Mesenchymal stem cell (in vitro differentiated cells and primary cell): ENCODE measurements around the gene ZFX.

Source experiments
- DNase-seq: peaks from one replicate; pipeline ENCODE4 v3.0.0-alpha.2; 2013
- H2AFZ ChIP-seq: one replicate; pipeline ENCODE4 v1.6.1; 2013; ENCODE audit warnings: low read depth, mild to moderate bottlenecking, control low read depth, inconsistent platforms, low read length, moderate library complexity
- H2AK5ac ChIP-seq: 2 replicates; pipeline ENCODE4 v1.6.1; 2013; ENCODE audit warnings: low read length, moderate library complexity, mild to moderate bottlenecking, inconsistent platforms; ENCODE audit not compliant: severe bottlenecking
- H2BK120ac ChIP-seq: one replicate; pipeline ENCODE4 v1.6.1; 2013; ENCODE audit warnings: low read depth, mild to moderate bottlenecking, inconsistent platforms, low read length, moderate library complexity
- H2BK12ac ChIP-seq, 2 experiments: one replicate each; pipeline ENCODE4 v1.6.1; 2013; ENCODE audit warnings: inconsistent platforms in 2 of 2, low read length in 2 of 2, mild to moderate bottlenecking in 2 of 2, moderate library complexity in 2 of 2, control low read depth in 1 of 2
- H2BK15ac ChIP-seq: one replicate; pipeline ENCODE4 v1.6.1; 2013; ENCODE audit warnings: mild to moderate bottlenecking, low read depth, inconsistent platforms; ENCODE audit not compliant: poor library complexity, severe bottlenecking
- H2BK5ac ChIP-seq: 2 replicates; pipeline ENCODE4 v1.6.1; 2013; ENCODE audit warnings: low read depth, mild to moderate bottlenecking, low read length, control low read depth, inconsistent platforms; ENCODE audit not compliant: poor library complexity, severe bottlenecking
- H3K14ac ChIP-seq, 2 experiments: one replicate each; pipeline ENCODE4 v1.6.1; 2013; ENCODE audit warnings: inconsistent platforms in 2 of 2, low read length in 2 of 2, control low read depth in 1 of 2, mild to moderate bottlenecking in 1 of 2, moderate library complexity in 1 of 2
- H3K18ac ChIP-seq, 2 experiments: one replicate each; pipeline ENCODE4 v1.6.1; 2013; ENCODE audit warnings: inconsistent platforms in 2 of 2, low read length in 2 of 2, control low read depth in 1 of 2, low read depth in 1 of 2, mild to moderate bottlenecking in 1 of 2
- H3K23ac ChIP-seq, 2 experiments: one replicate each; pipeline ENCODE4 v1.6.1; 2013; ENCODE audit warnings: inconsistent platforms in 2 of 2, low read length in 2 of 2, mild to moderate bottlenecking in 2 of 2, moderate library complexity in 2 of 2, control low read depth in 1 of 2
- H3K27ac ChIP-seq: 2 replicates; pipeline ENCODE4 v1.5.1; 2013; ENCODE audit warnings: mild to moderate bottlenecking, moderate library complexity, low read length, control low read depth, inconsistent platforms; ENCODE audit not compliant: poor library complexity, severe bottlenecking
- H3K27me3 ChIP-seq, 2 experiments: 2 replicates each; pipeline versions ENCODE4 v1.6.1 to v1.7.0; 2013; ENCODE audit warnings: low read length in 2 of 2, mild to moderate bottlenecking in 2 of 2, moderate library complexity in 2 of 2, control low read depth in 1 of 2, inconsistent platforms in 1 of 2; ENCODE audit not compliant: control insufficient read depth in 1 of 2, insufficient read depth in 1 of 2
- H3K36me3 ChIP-seq, 2 experiments: 2 replicates each; pipeline versions ENCODE4 v1.6.1 to v1.7.0; 2013; ENCODE audit warnings: low read length in 2 of 2, control low read depth in 1 of 2, inconsistent platforms in 1 of 2, low read depth in 1 of 2, mild to moderate bottlenecking in 1 of 2; ENCODE audit not compliant: insufficient read depth in 2 of 2, control insufficient read depth in 1 of 2
- H3K4ac ChIP-seq, 2 experiments: one replicate each; pipeline ENCODE4 v1.6.1; 2013; ENCODE audit warnings: inconsistent platforms in 2 of 2, low read length in 2 of 2, mild to moderate bottlenecking in 2 of 2, moderate library complexity in 2 of 2, control low read depth in 1 of 2, low read depth in 1 of 2
- H3K4me1 ChIP-seq: 2 replicates; pipeline ENCODE4 v1.6.1; 2013; ENCODE audit warnings: low read depth, low read length, control low read depth; ENCODE audit not compliant: control insufficient read depth, insufficient read depth
- H3K4me2 ChIP-seq: 2 replicates; pipeline ENCODE4 v1.6.1; 2013; ENCODE audit warnings: low read length, mild to moderate bottlenecking, inconsistent platforms; ENCODE audit not compliant: poor library complexity, severe bottlenecking
- H3K4me3 ChIP-seq, 2 experiments: 2 replicates each; pipeline versions ENCODE4 v1.5.1 to v1.7.0; 2013; ENCODE audit warnings: low read length in 2 of 2, mild to moderate bottlenecking in 2 of 2, control low read depth in 1 of 2, low read depth in 1 of 2; ENCODE audit not compliant: insufficient read depth in 1 of 2
- H3K79me1 ChIP-seq: replicated peaks from 2 replicates; pipeline ENCODE4 v1.6.1; 2013; ENCODE audit warnings: mild to moderate bottlenecking, control low read depth, low read length, inconsistent platforms; ENCODE audit not compliant: poor library complexity, severe bottlenecking
- H3K9ac ChIP-seq: 2 replicates; pipeline ENCODE4 v1.7.0; 2013; ENCODE audit warnings: mild to moderate bottlenecking, low read length, moderate library complexity
- H3K9me3 ChIP-seq: 2 replicates; pipeline ENCODE4 v1.7.0; 2013; ENCODE audit warnings: mild to moderate bottlenecking, low read length; ENCODE audit not compliant: control insufficient read depth
- H4K8ac ChIP-seq: one replicate; pipeline ENCODE4 v1.6.1; 2013; ENCODE audit warnings: inconsistent platforms, mild to moderate bottlenecking, low read length, moderate library complexity
- H4K91ac ChIP-seq: one replicate; pipeline ENCODE4 v1.6.1; 2013; ENCODE audit warnings: mild to moderate bottlenecking, low read length, inconsistent platforms
- WGBS: methylation state at CpG from one replicate; pipeline ENCODE4 v1.1.7; 2013; ENCODE audit warnings: mixed read lengths; 5-methylcytosine and 5-hydroxymethylcytosine counted together

The ZFX gene

GRCh38 chrX:24216037-24216436, 66.5 kb downstream of the ZFX start:
- Histone ChIP-seq H3K27me3 (no peaks in the 10 kb centered on the region), H4K8ac (no peak overlapping the region), H3K18ac (no peak overlapping the region), H3K23ac (no peak overlapping the region), H4K91ac (no peak overlapping the region), H3K4ac (no peak overlapping the region), H3K4me3 (no peak overlapping the region), H3K9me3 (no peaks in the 10 kb centered on the region), H3K4me1 (no peaks in the 10 kb centered on the region), H3K27ac (no peak overlapping the region), H3K4me2 (no peak overlapping the region), H2AK5ac (no peak overlapping the region), H2AFZ (no peak overlapping the region), H2BK5ac (no peak overlapping the region), H3K36me3 (peaks cover 0 to 56% of the 10 kb centered on the region in 2 experiments), H3K9ac (no peak overlapping the region), H2BK12ac (no peak overlapping the region), H3K14ac (no peak overlapping the region), H3K79me1 (peaks cover 5% of the 10 kb centered on the region), H2BK120ac (no peak overlapping the region), H2BK15ac (no peak overlapping the region)
- 100% methylated on average over 3 of the region's 4 CpGs for WGBS
- DNase-seq = no peak

GRCh38 chrX:24216827-24217226, 67.3 kb downstream of the ZFX start:
- no peak overlapping the region for H2BK12ac ChIP-seq
- no peak overlapping the region for H2BK15ac ChIP-seq
- H3K27me3 ChIP-seq = no peaks in the 10 kb centered on the region
- no peaks in the 10 kb centered on the region for H3K4me1 ChIP-seq
- H3K4me2 ChIP-seq = no peak overlapping the region
- no peak overlapping the region for H2AFZ ChIP-seq
- H3K14ac ChIP-seq = no peak overlapping the region
- H3K79me1 ChIP-seq = peaks cover 4% of the 10 kb centered on the region
- no CpG with 5 or more reads among the region's 1 CpG for WGBS
- no peak for DNase-seq
- no peak overlapping the region for H3K27ac ChIP-seq
- H3K9ac ChIP-seq = no peak overlapping the region
- H3K23ac ChIP-seq = no peak overlapping the region
- H4K8ac ChIP-seq = no peak overlapping the region
- no peak overlapping the region for H3K4me3 ChIP-seq
- no peak overlapping the region for H2BK120ac ChIP-seq
- no peak overlapping the region for H3K18ac ChIP-seq
- no peak overlapping the region for H2AK5ac ChIP-seq
- peaks cover 0 to 49% of the 10 kb centered on the region in 2 experiments for H3K36me3 ChIP-seq
- H3K9me3 ChIP-seq = no peaks in the 10 kb centered on the region
- H3K4ac ChIP-seq = no peak overlapping the region
- no peak overlapping the region for H2BK5ac ChIP-seq
- no peak overlapping the region for H4K91ac ChIP-seq

- Histone ChIP-seq H2AK5ac (no peak overlapping the region), H2AFZ (no peak overlapping the region), H3K4me1 (no peaks in the 10 kb centered on the region), H3K27me3 (no peaks in the 10 kb centered on the region), H4K91ac (no peak overlapping the region), H3K27ac (no peak overlapping the region), H3K36me3 (peaks cover 0 to 29% of the 10 kb centered on the region in 2 experiments), H2BK5ac (no peak overlapping the region), H3K79me1 (peaks cover 3% of the 10 kb centered on the region), H3K14ac (no peak overlapping the region), H3K4ac (no peak overlapping the region), H3K9ac (no peak overlapping the region), H2BK12ac (no peak overlapping the region), H3K18ac (no peak overlapping the region), H3K4me2 (no peak overlapping the region), H2BK15ac (no peak overlapping the region), H3K23ac (no peak overlapping the region), H3K4me3 (no peak overlapping the region), H3K9me3 (no peaks in the 10 kb centered on the region), H2BK120ac (no peak overlapping the region), H4K8ac (no peak overlapping the region)
- DNase-seq = no peak
- WGBS = 85% methylated on average over 6 of the region's 8 CpGs
Measured at GRCh38 chrX:24219320-24219719, 69.8 kb downstream of the ZFX start.

- Histone ChIP-seq H3K4me2 (no peak overlapping the region), H3K27me3 (no peaks in the 10 kb centered on the region), H4K8ac (no peak overlapping the region), H3K4me3 (no peak overlapping the region), H3K36me3 (peaks cover 0 to 6% of the 10 kb centered on the region in 2 experiments), H2BK5ac (no peak overlapping the region), H4K91ac (no peak overlapping the region), H2BK12ac (no peak overlapping the region), H2BK120ac (no peak overlapping the region), H3K4ac (no peak overlapping the region), H3K18ac (no peak overlapping the region), H3K27ac (no peak overlapping the region), H2AFZ (no peak overlapping the region), H3K4me1 (no peaks in the 10 kb centered on the region), H3K9ac (no peak overlapping the region), H3K79me1 (no peaks in the 10 kb centered on the region), H2BK15ac (no peak overlapping the region), H2AK5ac (no peak overlapping the region), H3K9me3 (peaks cover 8% of the 10 kb centered on the region), H3K23ac (no peak overlapping the region), H3K14ac (no peak overlapping the region)
- 95% methylated on average over 3 of the region's 5 CpGs for WGBS
- no peak for DNase-seq
Measured at GRCh38 chrX:24221872-24222271, 72.3 kb downstream of the ZFX start.
